Neural progenitor cell (in vitro differentiated cells): Measurements from ENCODE around the gene B3GLCT. TPM values are rescaled to one million over a fixed set of nuclear protein-coding genes. Genes with fewer than 3 reads are reported as not detected.

Experiments used
- DNase-seq: peaks from one replicate; pipeline ENCODE4 v3.0.0-alpha.2; 2016; ENCODE audit warnings: low spot score
- H2AFZ ChIP-seq: fragments of 200-600 bp; sonication (generic); replicated peaks from 2 replicates; pipeline ENCODE4 v1.6.1; 2016; ENCODE audit warnings: antibody characterized with exemption
- H3F3A ChIP-seq: fragments of 200-600 bp; sonication (generic); 2 replicates; pipeline ENCODE4 v1.6.1; 2016; ENCODE audit warnings: antibody characterized with exemption, low read depth
- H3K27ac ChIP-seq: fragments of 200-600 bp; sonication (generic); 2 replicates; pipeline ENCODE4 v1.5.1; 2016; ENCODE audit warnings: mild to moderate bottlenecking
- H3K27me3 ChIP-seq: fragments of 200-600 bp; sonication (generic); 2 replicates; pipeline ENCODE4 v1.6.1; 2016; ENCODE audit warnings: mild to moderate bottlenecking, moderate library complexity
- H3K36me3 ChIP-seq: fragments of 200-600 bp; sonication (generic); 2 replicates; pipeline ENCODE4 v1.5.1; 2016
- H3K4me1 ChIP-seq: fragments of 200-600 bp; sonication (generic); 2 replicates; pipeline ENCODE4 v1.6.1; 2016; ENCODE audit warnings: mixed run types
- H3K4me2 ChIP-seq: fragments of 200-600 bp; sonication (generic); 2 replicates; pipeline ENCODE4 v1.6.1; 2016
- H3K4me3 ChIP-seq: fragments of 200-600 bp; sonication (generic); 2 replicates; pipeline ENCODE4 v1.5.1; 2016
- H3K79me2 ChIP-seq: fragments of 200-600 bp; sonication (generic); 2 replicates; pipeline ENCODE4 v1.6.1; 2016; ENCODE audit warnings: low read depth
- H3K9ac ChIP-seq: fragments of 200-600 bp; sonication (generic); 2 replicates; pipeline ENCODE4 v1.6.1; 2016
- H3K9me3 ChIP-seq: fragments of 200-600 bp; sonication (generic); 2 replicates; pipeline ENCODE4 v1.5.1; 2016; ENCODE audit warnings: low read depth
- H4K20me1 ChIP-seq: fragments of 200-600 bp; sonication (generic); 2 replicates; pipeline ENCODE4 v1.6.1; 2016; ENCODE audit warnings: low read depth
- H3K27ac Mint-ChIP-seq: 3 replicates; pipeline ENCODE4 v1.8.0; 2021; ENCODE audit warnings: mixed read lengths
- H3K27me3 Mint-ChIP-seq: 2 replicates; pipeline ENCODE4 v1.8.0; 2022; ENCODE audit warnings: low read depth, mild to moderate bottlenecking, inconsistent platforms, moderate library complexity, mixed read lengths; ENCODE audit not compliant: insufficient read depth
- H3K36me3 Mint-ChIP-seq: 3 replicates; pipeline ENCODE4 v1.8.0; 2021; ENCODE audit warnings: mixed read lengths
- H3K4me1 Mint-ChIP-seq: 3 replicates; pipeline ENCODE4 v1.8.0; 2021; ENCODE audit warnings: mixed read lengths
- H3K4me3 Mint-ChIP-seq: 3 replicates; pipeline ENCODE4 v1.8.0; 2021; ENCODE audit warnings: mild to moderate bottlenecking, moderate library complexity, mixed read lengths
- H3K9me3 Mint-ChIP-seq: 3 replicates; pipeline ENCODE4 v1.8.0; 2020; ENCODE audit warnings: mixed read lengths
- EZH2 ChIP-seq: fragments of 200-600 bp; sonication (generic); IDR thresholded peaks from 2 replicates; pipeline ENCODE4 v1.6.1; 2017; ENCODE audit warnings: antibody characterized with exemption, mild to moderate bottlenecking, moderate library complexity
- EZH2phosphoT487 ChIP-seq: fragments of 200-600 bp; sonication (generic); IDR thresholded peaks from 2 replicates; pipeline ENCODE4 v1.6.1; 2017; ENCODE audit warnings: antibody characterized with exemption
- total RNA-seq: library from RNA; depleted of rRNA; stranded (reverse); fragments of >200 nt; gene quantifications from 2 replicates; pipeline ENCODE4 v1.2.3, GENCODE V29; 2015; ENCODE audit warnings: low replicate concordance
- TF ChIP-seq, protein P1 (sequence below): fragments of 200-600 bp; sonication (generic); IDR thresholded peaks from 2 replicates; pipeline ENCODE4 v1.5.1; 2017; ENCODE audit warnings: antibody characterized with exemption, mild to moderate bottlenecking

B3GLCT gene
- total RNA-seq, 1 donor from 2014 or later, result 16.9 TPM

DNA sequence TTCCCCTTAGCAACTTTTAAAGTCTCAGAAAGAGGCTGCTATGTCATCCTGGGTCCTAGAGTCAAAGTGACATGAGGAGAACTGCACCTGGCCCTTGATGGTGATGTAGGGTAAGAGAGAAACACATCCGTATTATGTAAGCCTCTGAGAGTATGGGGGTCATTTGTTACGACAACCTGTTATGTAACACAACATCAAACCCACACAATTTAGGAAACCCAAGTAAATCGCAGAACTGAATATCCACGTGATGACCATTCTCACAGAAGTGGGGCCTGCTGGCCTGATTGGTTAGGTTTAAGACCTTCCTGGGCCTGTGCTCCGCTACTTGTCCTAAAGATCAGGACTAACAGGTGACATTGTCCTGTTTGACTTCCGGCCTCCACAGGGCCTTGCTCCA is 15.3 kb upstream of the B3GLCT start:
- no peaks in the 10 kb centered on the region for H3K36me3 Mint-ChIP-seq
- no peak overlapping the region for H3K27ac ChIP-seq
- H3K9me3 Mint-ChIP-seq, result peaks cover 18% of the 10 kb centered on the region
- H3K4me3 Mint-ChIP-seq, result no peak overlapping the region
- no peak overlapping the region for H3K4me2 ChIP-seq
- no peak overlapping the region for H3K9ac ChIP-seq
- H3K27ac Mint-ChIP-seq, result no peak overlapping the region
- H4K20me1 ChIP-seq, result no peaks in the 10 kb centered on the region
- no peak overlapping the region for H2AFZ ChIP-seq
- H3K27me3 ChIP-seq, result no peaks in the 10 kb centered on the region
- DNase-seq, result no peak
- no peaks in the 10 kb centered on the region for H3K27me3 Mint-ChIP-seq
- H3K4me3 ChIP-seq, result no peak overlapping the region
- H3F3A ChIP-seq, result no peaks in the 10 kb centered on the region
- peaks cover 5% of the 10 kb centered on the region for H3K4me1 ChIP-seq
- no peaks in the 10 kb centered on the region for H3K79me2 ChIP-seq
- TF ChIP-seq EZH2phosphoT487 (no peak), EZH2 (no peak)
- TF ChIP-seq, protein P1, sequence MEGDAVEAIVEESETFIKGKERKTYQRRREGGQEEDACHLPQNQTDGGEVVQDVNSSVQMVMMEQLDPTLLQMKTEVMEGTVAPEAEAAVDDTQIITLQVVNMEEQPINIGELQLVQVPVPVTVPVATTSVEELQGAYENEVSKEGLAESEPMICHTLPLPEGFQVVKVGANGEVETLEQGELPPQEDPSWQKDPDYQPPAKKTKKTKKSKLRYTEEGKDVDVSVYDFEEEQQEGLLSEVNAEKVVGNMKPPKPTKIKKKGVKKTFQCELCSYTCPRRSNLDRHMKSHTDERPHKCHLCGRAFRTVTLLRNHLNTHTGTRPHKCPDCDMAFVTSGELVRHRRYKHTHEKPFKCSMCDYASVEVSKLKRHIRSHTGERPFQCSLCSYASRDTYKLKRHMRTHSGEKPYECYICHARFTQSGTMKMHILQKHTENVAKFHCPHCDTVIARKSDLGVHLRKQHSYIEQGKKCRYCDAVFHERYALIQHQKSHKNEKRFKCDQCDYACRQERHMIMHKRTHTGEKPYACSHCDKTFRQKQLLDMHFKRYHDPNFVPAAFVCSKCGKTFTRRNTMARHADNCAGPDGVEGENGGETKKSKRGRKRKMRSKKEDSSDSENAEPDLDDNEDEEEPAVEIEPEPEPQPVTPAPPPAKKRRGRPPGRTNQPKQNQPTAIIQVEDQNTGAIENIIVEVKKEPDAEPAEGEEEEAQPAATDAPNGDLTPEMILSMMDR, result no peak
- H3K4me1 Mint-ChIP-seq, result peaks cover 20% of the 10 kb centered on the region
- no peaks in the 10 kb centered on the region for H3K9me3 ChIP-seq
- H3K36me3 ChIP-seq, result no peaks in the 10 kb centered on the region

DNA sequence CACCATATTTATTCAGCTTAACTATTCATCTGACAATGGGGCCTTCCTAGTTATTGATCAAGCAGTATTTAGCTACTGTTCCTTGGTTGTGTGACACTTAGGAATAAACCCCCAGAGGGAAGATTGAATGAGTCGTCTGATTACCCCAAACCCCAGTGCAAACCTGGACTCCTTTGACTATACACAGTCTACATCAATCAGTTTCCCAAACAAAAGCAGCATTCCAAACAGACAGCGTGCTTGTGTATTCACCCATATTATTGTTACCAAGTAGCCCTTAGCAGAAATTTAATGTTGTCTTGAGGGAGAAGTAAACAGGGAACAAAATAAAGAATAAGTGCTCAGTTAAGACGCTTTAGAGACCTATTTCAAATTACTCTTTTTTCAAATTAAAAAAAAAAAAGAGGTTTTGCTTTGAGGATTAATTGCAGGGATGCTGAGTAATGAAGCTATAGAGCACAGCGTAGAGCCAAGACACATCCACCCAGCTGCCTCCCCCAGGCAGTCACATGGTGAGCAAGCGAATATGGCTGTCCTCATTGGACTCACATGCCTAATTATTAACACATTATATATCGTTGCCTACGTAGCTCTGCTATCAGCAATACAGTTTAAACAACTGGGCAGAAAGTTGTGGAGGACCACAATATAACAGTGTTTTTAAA is 14.7 kb upstream of the B3GLCT start:
- Mint-ChIP-seq H3K9me3 (peaks cover 18% of the 10 kb centered on the region), H3K4me1 (peaks cover 20% of the 10 kb centered on the region), H3K4me3 (no peak overlapping the region), H3K27me3 (no peaks in the 10 kb centered on the region), H3K36me3 (no peaks in the 10 kb centered on the region), H3K27ac (no peak overlapping the region)
- Histone ChIP-seq H3K4me3 (no peak overlapping the region), H3K27ac (no peak overlapping the region), H3K4me1 (peaks cover 5% of the 10 kb centered on the region), H3K4me2 (no peak overlapping the region), H3K27me3 (no peaks in the 10 kb centered on the region), H2AFZ (peak overlapping the region; percentile 23), H3K36me3 (no peaks in the 10 kb centered on the region), H3K79me2 (no peaks in the 10 kb centered on the region), H3K9ac (no peak overlapping the region), H4K20me1 (no peaks in the 10 kb centered on the region), H3K9me3 (no peaks in the 10 kb centered on the region), H3F3A (no peaks in the 10 kb centered on the region)
- TF ChIP-seq EZH2 (no peak), EZH2phosphoT487 (no peak)
- TF ChIP-seq, protein P1, result no peak
- DNase-seq, result no peak

DNA sequence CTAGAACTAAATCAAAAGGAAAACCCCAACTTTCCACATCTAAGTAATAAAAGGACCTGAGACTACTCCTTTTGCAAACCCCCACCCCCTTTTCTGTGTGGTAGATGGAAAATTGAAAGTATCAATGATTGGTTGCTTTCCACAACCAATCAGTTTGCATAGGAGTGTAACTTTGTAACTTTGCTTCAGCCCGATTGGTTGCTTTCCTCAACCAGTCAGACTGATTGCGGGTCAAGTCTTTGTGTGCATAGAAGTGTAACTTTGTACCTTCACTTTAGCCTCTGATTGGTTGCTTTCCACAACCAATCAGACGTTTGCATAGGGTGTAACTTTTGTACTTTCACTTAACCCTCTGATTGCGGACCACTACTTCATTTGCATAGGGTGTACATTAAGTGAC is 8.0 kb upstream of the B3GLCT start:
- no peak overlapping the region for H3K27ac ChIP-seq
- no peaks in the 10 kb centered on the region for H3K27me3 Mint-ChIP-seq
- H3K4me2 ChIP-seq, result no peak overlapping the region
- H3K27ac Mint-ChIP-seq, result no peak overlapping the region
- TF ChIP-seq EZH2, result no peak
- TF ChIP-seq, protein P1, result no peak
- TF ChIP-seq EZH2phosphoT487, result no peak
- H3K27me3 ChIP-seq, result no peaks in the 10 kb centered on the region
- no peaks in the 10 kb centered on the region for H3K36me3 Mint-ChIP-seq
- H3K36me3 ChIP-seq, result no peaks in the 10 kb centered on the region
- no peak overlapping the region for H2AFZ ChIP-seq
- no peaks in the 10 kb centered on the region for H3F3A ChIP-seq
- DNase-seq, result no peak
- H3K9ac ChIP-seq, result no peak overlapping the region
- no peak overlapping the region for H3K4me3 ChIP-seq
- H3K79me2 ChIP-seq, result no peaks in the 10 kb centered on the region
- H3K9me3 Mint-ChIP-seq, result peaks cover 11% of the 10 kb centered on the region
- no peaks in the 10 kb centered on the region for H4K20me1 ChIP-seq
- no peak overlapping the region for H3K4me3 Mint-ChIP-seq
- H3K4me1 Mint-ChIP-seq, result no peaks in the 10 kb centered on the region
- no peaks in the 10 kb centered on the region for H3K4me1 ChIP-seq
- no peaks in the 10 kb centered on the region for H3K9me3 ChIP-seq
